ENCODE results near the gene EMX1.
A peak's percentile ranks its signal among the peaks of the same experiment; 100 is the strongest.
"Not testable (repeated sequence)": the region's sequence is repeated elsewhere in the genome, so short reads cannot be mapped to it uniquely, and the experiment has no call there.

EMX1 gene

GRCh38 chr2:72898585-72898906 lies 18.8 kb upstream of the EMX1 start:
- DNase-seq (ENCODE audit: extremely low spot score, insufficient read length, low read depth) (no peak), FAIRE-seq (no peak)

- DNase-seq (ENCODE audit: extremely low spot score, insufficient read length, low read depth) (no peak), FAIRE-seq (no peak)
Observed at GRCh38 chr2:72900191-72900825, 17.0 kb upstream of the EMX1 start.

- FAIRE-seq (no peak), DNase-seq (ENCODE audit: extremely low spot score, insufficient read length, low read depth) (no peak)
Observed at GRCh38 chr2:72901426-72901825, 15.9 kb upstream of the EMX1 start.

- not testable (repeated sequence) for DNase-seq (ENCODE audit: extremely low spot score, insufficient read length, low read depth); FAIRE-seq
Observed at GRCh38 chr2:72907369-72907768, 9.9 kb upstream of the EMX1 start.

- DNase-seq (ENCODE audit: extremely low spot score, insufficient read length, low read depth) (no peak), FAIRE-seq (no peak)
Observed at GRCh38 chr2:72908741-72909140, 8.6 kb upstream of the EMX1 start.

GRCh38 chr2:72911256-72911655 lies 6.1 kb upstream of the EMX1 start:
- FAIRE-seq: no peak

GRCh38 chr2:72913486-72914205 lies 3.7 kb upstream of the EMX1 start:
- DNase-seq (ENCODE audit: extremely low spot score, insufficient read length, low read depth) (no peak), FAIRE-seq (no peak)

More at GRCh38 chr2:72911256-72911655, 6.1 kb upstream of the EMX1 start:
- no peak for DNase-seq (ENCODE audit: extremely low spot score, insufficient read length, low read depth)

GRCh38 chr2:72914206-72914559 lies 3.1 kb upstream of the EMX1 start:
- FAIRE-seq: no peak
- DNase-seq (ENCODE audit: extremely low spot score, insufficient read length, low read depth): no peak

- FAIRE-seq (no peak), DNase-seq (ENCODE audit: extremely low spot score, insufficient read length, low read depth) (no peak)
Observed at GRCh38 chr2:72914589-72915319, 2.6 kb upstream of the EMX1 start.

- DNase-seq (ENCODE audit: extremely low spot score, insufficient read length, low read depth) (no peak), FAIRE-seq (no peak)
Observed at GRCh38 chr2:72915320-72915906, 1.9 kb upstream of the EMX1 start.

GRCh38 chr2:72915907-72916742 lies 1.2 kb upstream of the EMX1 start:
- DNase-seq (ENCODE audit: extremely low spot score, insufficient read length, low read depth) (peak; percentile 54), FAIRE-seq (peak; percentile 36)

- DNase-seq (ENCODE audit: extremely low spot score, insufficient read length, low read depth) (no peak), FAIRE-seq (no peak)
Observed at GRCh38 chr2:72916743-72917137, 579 bp upstream of the EMX1 start.

GRCh38 chr2:72917877-72918553 lies 696 bp downstream of the EMX1 start:
- no peak for FAIRE-seq

GRCh38 chr2:72919414-72920317 lies 2.3 kb downstream of the EMX1 start:
- FAIRE-seq: no peak
- no peak for DNase-seq (ENCODE audit: extremely low spot score, insufficient read length, low read depth)

More at GRCh38 chr2:72917877-72918553, 696 bp downstream of the EMX1 start:
- no peak for DNase-seq (ENCODE audit: extremely low spot score, insufficient read length, low read depth)

- FAIRE-seq (peak; percentile 5), DNase-seq (ENCODE audit: extremely low spot score, insufficient read length, low read depth) (no peak)
Observed at GRCh38 chr2:72920318-72921087, 3.2 kb downstream of the EMX1 start.

GRCh38 chr2:72921088-72921851 lies 4.0 kb downstream of the EMX1 start:
- FAIRE-seq: no peak
- DNase-seq (ENCODE audit: extremely low spot score, insufficient read length, low read depth): no peak

- FAIRE-seq (peak; percentile 48), DNase-seq (ENCODE audit: extremely low spot score, insufficient read length, low read depth) (no peak)
Observed at GRCh38 chr2:72921853-72922252, 4.5 kb downstream of the EMX1 start.

Measured in GM18507 (cell line).